Renal cortex interstitium (tissue), 11 donors: ENCODE data around the gene SENP3. TPM values are rescaled to one million over a fixed set of nuclear protein-coding genes. Genes with fewer than 3 reads are reported as not detected.
A peak's percentile ranks its signal among the peaks of the same experiment; 100 is the strongest.

Experiments used
- DNase-seq, 11 donors: peaks; one replicate each; pipeline ENCODE4 v3.0.0-alpha.2; 2013; ENCODE audit warnings: low read depth in 9 of 11, low spot score in 4 of 11; ENCODE audit errors: extremely low read depth in 1 of 11
- polyA plus RNA-seq, 3 donors: library from polyadenylated mRNA; unstranded; fragments of 120-200 nt; gene quantifications; one replicate each; pipeline ENCODE4 v1.2.1, GENCODE V29; 2013; ENCODE audit not compliant: insufficient read length in 3 of 3

SENP3 gene
- polyA plus RNA-seq, 3 donors: 61.6 to 86.9 (median 83.7) TPM

GRCh38 chr17:7549401-7550055 is 12.2 kb upstream of the SENP3 start:
- DNase-seq: no peak

GRCh38 chr17:7550344-7550743 is 11.4 kb upstream of the SENP3 start:
- no peak for DNase-seq

GRCh38 chr17:7551396-7551795 is 10.3 kb upstream of the SENP3 start:
- DNase-seq: no peak

GRCh38 chr17:7552621-7553051 is 9.1 kb upstream of the SENP3 start:
- DNase-seq: no peak

GRCh38 chr17:7553356-7553755 is 8.4 kb upstream of the SENP3 start:
- DNase-seq: no peak

GRCh38 chr17:7555320-7555948 is 6.3 kb upstream of the SENP3 start:
- DNase-seq: no peak

- DNase-seq: no peak
These were observed 5.1 kb upstream of the SENP3 start for GRCh38 chr17:7556627-7557026.

GRCh38 chr17:7557147-7557764 is 4.5 kb upstream of the SENP3 start:
- no peak for DNase-seq

GRCh38 chr17:7557775-7558543 is 3.8 kb upstream of the SENP3 start:
- peak in 6 of 11 donors; percentile 51 to 75 (median 64) for DNase-seq

- no peak for DNase-seq
These were observed 3.0 kb upstream of the SENP3 start, which contains the start of gene TNFSF13 for GRCh38 chr17:7558544-7559319. Gene TNFSF13, plus strand, starts transcription at chr17:7558750. Its CDS starts 290 bp downstream, at chr17:7559040.

GRCh38 chr17:7559320-7560171 is 2.2 kb upstream of the SENP3 start:
- DNase-seq: no peak

GRCh38 chr17:7560172-7561027 is 1.3 kb upstream of the SENP3 start:
- DNase-seq: peak in 2 of 11 donors; percentile 58 to 72

- DNase-seq: peak in 9 of 11 donors; percentile 77 to 88 (median 83)
These were observed 617 bp upstream of the SENP3 start for GRCh38 chr17:7561028-7561575.

GRCh38 chr17:7562208-7562605 is 488 bp downstream of the SENP3 start:
- DNase-seq: no peak

- no peak for DNase-seq
These were observed 1.6 kb downstream of the SENP3 start for GRCh38 chr17:7563115-7563869.

GRCh38 chr17:7569571-7569970 is 7.9 kb downstream of the SENP3 start:
- no peak for DNase-seq
